Fibroblast of lung (primary cell): ENCODE measurements around the gene FAM174A. TPM values are rescaled to one million over a fixed set of nuclear protein-coding genes. Genes with fewer than 3 reads are reported as not detected.

ENCODE experiments used
- DNase-seq, 2 donors: peaks; one replicate each; pipeline versions ENCODE4 v3.0.0 to v3.0.0-alpha.2; 2010; ENCODE audit warnings: low read depth in 2 of 2
- H2AFZ ChIP-seq: 2 replicates; pipeline ENCODE4 v1.5.1; 2012; ENCODE audit warnings: low read length, control low read depth, inconsistent platforms
- H3K27ac ChIP-seq: 2 replicates; pipeline ENCODE4 v1.5.1; 2011; ENCODE audit warnings: low read length, control low read depth; ENCODE audit not compliant: insufficient read depth
- H3K27me3 ChIP-seq: 2 replicates; pipeline ENCODE4 v1.5.1; 2011; ENCODE audit warnings: mild to moderate bottlenecking, low read length; ENCODE audit not compliant: control insufficient read depth, insufficient read depth
- H3K36me3 ChIP-seq: 2 replicates; pipeline ENCODE4 v1.5.1; 2011; ENCODE audit warnings: low read length; ENCODE audit not compliant: control insufficient read depth, insufficient read depth
- H3K4me1 ChIP-seq: 2 replicates; pipeline ENCODE4 v1.5.1; 2011; ENCODE audit warnings: low read length; ENCODE audit not compliant: control insufficient read depth, insufficient read depth; ENCODE audit errors: extremely low read depth
- H3K4me2 ChIP-seq: 2 replicates; pipeline ENCODE4 v1.5.1; 2011; ENCODE audit warnings: low read length, control low read depth; ENCODE audit not compliant: insufficient read depth; ENCODE audit errors: extremely low read depth
- H3K4me3 ChIP-seq, 4 experiments: fragments of 200-600 bp in 1 of 4; sonication (generic) in 1 of 4; replicated peaks in 1 of 4; 2 replicates each; pipeline ENCODE4 v1.5.1; 2011 to 2016; ENCODE audit warnings: low read length in 4 of 4, low read depth in 3 of 4, mild to moderate bottlenecking in 3 of 4, control low read depth in 2 of 4, inconsistent platforms in 1 of 4, mixed read lengths in 1 of 4; ENCODE audit not compliant: insufficient read depth in 1 of 4; ENCODE audit errors: control extremely low read depth in 1 of 4
- H3K79me2 ChIP-seq: 2 replicates; pipeline ENCODE4 v1.5.1; 2012; ENCODE audit warnings: mild to moderate bottlenecking, low read length, inconsistent platforms; ENCODE audit not compliant: control insufficient read depth, insufficient read depth
- H3K9ac ChIP-seq: 2 replicates; pipeline ENCODE4 v1.5.1; 2011; ENCODE audit warnings: mild to moderate bottlenecking, low read length, control low read depth; ENCODE audit not compliant: insufficient read depth
- H3K9me3 ChIP-seq: 2 replicates; pipeline ENCODE4 v1.5.1; 2012; ENCODE audit warnings: low read depth, low read length; ENCODE audit not compliant: control insufficient read depth, insufficient read depth
- H4K20me1 ChIP-seq: 2 replicates; pipeline ENCODE4 v1.5.1; 2011; ENCODE audit warnings: low read length; ENCODE audit not compliant: control insufficient read depth, insufficient read depth; ENCODE audit errors: extremely low read depth
- EZH2 ChIP-seq: IDR thresholded peaks from 2 replicates; pipeline ENCODE4 v1.5.1; 2012; ENCODE audit warnings: low read length, control low read depth, mild to moderate bottlenecking; ENCODE audit errors: missing control alignments
- polyA plus RNA-seq, 2 donors: library from polyadenylated mRNA; depleted of rRNA in 1 of 2; stranded (reverse) in 1 of 2; unstranded in 1 of 2; fragments of >200 nt; gene quantifications; 2 replicates each; pipeline ENCODE4 v1.2.1, GENCODE V29; 2011 to 2012; ENCODE audit warnings: missing spikeins in 1 of 2
- total RNA-seq: library from RNA; depleted of rRNA; stranded (reverse); fragments of >200 nt; gene quantifications from 2 replicates; pipeline ENCODE4 v1.2.1, GENCODE V29; 2014
- TF ChIP-seq, protein P1 (sequence below), 2 donors: IDR thresholded peaks in 1 of 2; conservative IDR thresholded peaks in 1 of 2; 1 replicate in 1 of 2; 2 replicates in 1 of 2; pipeline ENCODE4 v1.5.1; 2011 to 2012; ENCODE audit warnings: low read length in 2 of 2, control low read depth in 1 of 2, inconsistent platforms in 1 of 2, low read depth in 1 of 2, mild to moderate bottlenecking in 1 of 2

The FAM174A gene
- total and polyA plus RNA-seq, 2 donors (not counting 1 experiment from before 2014, with no cell fraction given), result 9.6 to 20.0 TPM

GRCh38 chr5:100520348-100520747 lies 14.8 kb upstream of the FAM174A start:
- TF ChIP-seq, protein P1, sequence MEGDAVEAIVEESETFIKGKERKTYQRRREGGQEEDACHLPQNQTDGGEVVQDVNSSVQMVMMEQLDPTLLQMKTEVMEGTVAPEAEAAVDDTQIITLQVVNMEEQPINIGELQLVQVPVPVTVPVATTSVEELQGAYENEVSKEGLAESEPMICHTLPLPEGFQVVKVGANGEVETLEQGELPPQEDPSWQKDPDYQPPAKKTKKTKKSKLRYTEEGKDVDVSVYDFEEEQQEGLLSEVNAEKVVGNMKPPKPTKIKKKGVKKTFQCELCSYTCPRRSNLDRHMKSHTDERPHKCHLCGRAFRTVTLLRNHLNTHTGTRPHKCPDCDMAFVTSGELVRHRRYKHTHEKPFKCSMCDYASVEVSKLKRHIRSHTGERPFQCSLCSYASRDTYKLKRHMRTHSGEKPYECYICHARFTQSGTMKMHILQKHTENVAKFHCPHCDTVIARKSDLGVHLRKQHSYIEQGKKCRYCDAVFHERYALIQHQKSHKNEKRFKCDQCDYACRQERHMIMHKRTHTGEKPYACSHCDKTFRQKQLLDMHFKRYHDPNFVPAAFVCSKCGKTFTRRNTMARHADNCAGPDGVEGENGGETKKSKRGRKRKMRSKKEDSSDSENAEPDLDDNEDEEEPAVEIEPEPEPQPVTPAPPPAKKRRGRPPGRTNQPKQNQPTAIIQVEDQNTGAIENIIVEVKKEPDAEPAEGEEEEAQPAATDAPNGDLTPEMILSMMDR (conservative IDR thresholded peaks at IDR 0.05 in 1 of 2, IDR thresholded peaks at IDR 0.05 in 1 of 2; ENCODE audit: low read depth in 1 of 2, low read length in 2 of 2), result peak in 1 of 2 donors; percentile 8
- no peak for TF ChIP-seq EZH2
- H3K27ac ChIP-seq, result no peak overlapping the region
- H3K79me2 ChIP-seq, result no peaks in the 10 kb centered on the region
- H3K4me1 ChIP-seq, result no peaks in the 10 kb centered on the region
- H4K20me1 ChIP-seq, result no peaks in the 10 kb centered on the region
- H3K4me3 ChIP-seq, result no peak overlapping the region
- no peak overlapping the region for H3K9ac ChIP-seq
- H2AFZ ChIP-seq, result no peak overlapping the region
- H3K4me2 ChIP-seq, result no peak overlapping the region
- no peaks in the 10 kb centered on the region for H3K27me3 ChIP-seq
- no peak for DNase-seq
- H3K9me3 ChIP-seq, result no peaks in the 10 kb centered on the region
- H3K36me3 ChIP-seq, result no peaks in the 10 kb centered on the region

- H3K27ac ChIP-seq, result no peak overlapping the region
- no peaks in the 10 kb centered on the region for H3K9me3 ChIP-seq
- H3K4me3 ChIP-seq, result no peak overlapping the region
- TF ChIP-seq, protein P1 (conservative IDR thresholded peaks at IDR 0.05 in 1 of 2, IDR thresholded peaks at IDR 0.05 in 1 of 2; ENCODE audit: low read depth in 1 of 2, low read length in 2 of 2), result no peak
- TF ChIP-seq EZH2, result no peak
- H2AFZ ChIP-seq, result no peak overlapping the region
- no peaks in the 10 kb centered on the region for H4K20me1 ChIP-seq
- H3K9ac ChIP-seq, result no peak overlapping the region
- no peaks in the 10 kb centered on the region for H3K27me3 ChIP-seq
- no peak overlapping the region for H3K4me2 ChIP-seq
- peak in 1 of 2 donors; percentile 19 for DNase-seq
- no peaks in the 10 kb centered on the region for H3K36me3 ChIP-seq
- H3K79me2 ChIP-seq, result peaks cover 8% of the 10 kb centered on the region
- no peaks in the 10 kb centered on the region for H3K4me1 ChIP-seq
These were observed 2.8 kb downstream of the FAM174A start for GRCh38 chr5:100537946-100538345.

GRCh38 chr5:100539519-100539918 lies 4.3 kb downstream of the FAM174A start:
- Histone ChIP-seq H3K36me3 (no peaks in the 10 kb centered on the region), H3K4me3 (no peak overlapping the region), H3K79me2 (peaks cover 8% of the 10 kb centered on the region), H3K4me1 (no peaks in the 10 kb centered on the region), H3K9me3 (no peaks in the 10 kb centered on the region), H2AFZ (no peak overlapping the region), H3K9ac (no peak overlapping the region), H4K20me1 (no peaks in the 10 kb centered on the region), H3K27ac (no peak overlapping the region), H3K27me3 (no peaks in the 10 kb centered on the region), H3K4me2 (no peak overlapping the region)
- TF ChIP-seq EZH2, result no peak
- TF ChIP-seq, protein P1 (conservative IDR thresholded peaks at IDR 0.05 in 1 of 2, IDR thresholded peaks at IDR 0.05 in 1 of 2; ENCODE audit: low read depth in 1 of 2, low read length in 2 of 2), result no peak
- no peak for DNase-seq
